NB4 (cell line): ENCODE results near the gene COX7C.

Experiments used
- CTCF ChIP-seq: IDR thresholded peaks from one replicate; pipeline ENCODE4 v1.5.1; 2012; ENCODE audit warnings: low read depth, low read length
- POLR2A ChIP-seq: IDR thresholded peaks from 2 replicates; pipeline ENCODE4 v1.6.1; 2011; ENCODE audit warnings: mild to moderate bottlenecking; ENCODE audit not compliant: insufficient read length; ENCODE audit errors: extremely low read depth

- no peak for TF ChIP-seq POLR2A
- no peak for TF ChIP-seq CTCF
Measured at GRCh38 chr5:86666981-86667380, 49.2 kb downstream of the COX7C start.
